ENCODE data around the gene DAB1. TPM values are rescaled to one million over a fixed set of nuclear protein-coding genes. Genes with fewer than 3 reads are reported as not detected.

The DAB1 gene
- total and polyA plus RNA-seq, 2 of the 8 experiments (the other 6 are each of a cell fraction or from before 2014, with no cell fraction given): 4.4 to 11.8 TPM

- DNase-seq (ENCODE audit: low read depth in 1 of 2, low spot score in 2 of 2): no peak
- no peak overlapping the region for H2BK5ac ChIP-seq (ENCODE audit: low read depth, low read length)
- H3K9ac ChIP-seq (replicated peaks in 1 of 4; ENCODE audit: extremely low read depth in 1 of 4, low read depth in 3 of 4, low read length in 3 of 4): no peak overlapping the region
- H3K23ac ChIP-seq (ENCODE audit: insufficient read length): no peak overlapping the region
- no peaks in the 10 kb centered on the region for H3K36me3 ChIP-seq (ENCODE audit: control insufficient read depth in 2 of 4, insufficient read depth in 4 of 4, low read length in 3 of 4)
- H4K8ac ChIP-seq (ENCODE audit: extremely low read depth, insufficient read depth, low read length): no peak overlapping the region
- no peaks in the 10 kb centered on the region for H3K79me1 ChIP-seq (ENCODE audit: low read depth, low read length)
- no peak overlapping the region for H4K91ac ChIP-seq (replicated peaks; ENCODE audit: insufficient read length, low read length)
- no peak overlapping the region for H3K4ac ChIP-seq (replicated peaks; ENCODE audit: insufficient read length, low read depth, low read length)
- H3K27me3 ChIP-seq (replicated peaks in 1 of 4; ENCODE audit: control insufficient read depth in 3 of 4, extremely low read depth in 1 of 4, insufficient read depth in 3 of 4, low read length in 3 of 4): no peaks in the 10 kb centered on the region
- no peak overlapping the region for H2BK15ac ChIP-seq (ENCODE audit: low read length)
- CTCF ChIA-PET (ENCODE audit: partially characterized antibody): interaction anchor here (1.0 to 1.4 kb wide), 3 partner anchors 12 to 192 kb away, joined by 3 to 4 read pairs (median 3); no protein-coding TSS in a partner anchor
- no peak overlapping the region for H2BK12ac ChIP-seq (ENCODE audit: low read depth, low read length)
- FAIRE-seq: no peak
- no peak overlapping the region for H3K27ac ChIP-seq (ENCODE audit: low read depth, low read length)
- H2BK120ac ChIP-seq (replicated peaks; ENCODE audit: low read depth, low read length): no peak overlapping the region
- no peak overlapping the region for H3K14ac ChIP-seq (ENCODE audit: insufficient read length)
- H3K56ac ChIP-seq (replicated peaks; ENCODE audit: insufficient read length, low read depth, low read length): no peak overlapping the region
- no peak overlapping the region for H3K4me3 ChIP-seq (ENCODE audit: extremely low read depth in 1 of 4, insufficient read depth in 2 of 4, low read depth in 3 of 4, low read length in 4 of 4)
- WGBS, 2 experiments (ENCODE audit: extremely low coverage in 1 of 2, insufficient coverage in 1 of 2, insufficient read length in 1 of 2, insufficient replicate concordance in 2 of 2, low coverage in 1 of 2, low lambda C conversion rate in 2 of 2, missing lambda C conversion rate in 1 of 2): 97% methylated on average over 3 of the region's 3 CpGs; no CpG with 5 or more reads in 1 of the 2 experiments
- no peak overlapping the region for H4K5ac ChIP-seq (ENCODE audit: insufficient read length, low read depth, low read length)
- POLR2A ChIA-PET (ENCODE audit: partially characterized antibody): no interaction called here
- no peak overlapping the region for H2AFZ ChIP-seq (ENCODE audit: low read length)
- no peak overlapping the region for H3K4me2 ChIP-seq (ENCODE audit: insufficient read depth in 1 of 2, low read depth in 2 of 2, low read length in 2 of 2)
- no peaks in the 10 kb centered on the region for H3K4me1 ChIP-seq (replicated peaks in 1 of 4; ENCODE audit: control insufficient read depth in 3 of 4, insufficient read depth in 4 of 4, low read length in 3 of 4)
- peaks cover 6 to 9% of the 10 kb centered on the region in 2 experiments; a peak in 2 of 4 replicates for H3K9me3 ChIP-seq (ENCODE audit: insufficient read depth in 2 of 2, low read depth in 1 of 2, low read length in 1 of 2)
- no peaks in the 10 kb centered on the region for H3K79me2 ChIP-seq (ENCODE audit: control insufficient read depth in 1 of 2, insufficient read depth in 2 of 2, low read length in 2 of 2)
- H2AK5ac ChIP-seq (ENCODE audit: low read depth, low read length): no peak overlapping the region
- no peak overlapping the region for H2BK20ac ChIP-seq (ENCODE audit: low read length)
- no peak overlapping the region for H3K18ac ChIP-seq (ENCODE audit: extremely low read depth, low read length)
- no peaks in the 10 kb centered on the region for H4K20me1 ChIP-seq (replicated peaks in 1 of 2; ENCODE audit: control insufficient read depth in 1 of 2, insufficient read depth in 2 of 2, low read length in 2 of 2)
- no peaks in the 10 kb centered on the region for H3K23me2 ChIP-seq (ENCODE audit: low read depth, low read length)
- TF ChIP-seq, protein P1, sequence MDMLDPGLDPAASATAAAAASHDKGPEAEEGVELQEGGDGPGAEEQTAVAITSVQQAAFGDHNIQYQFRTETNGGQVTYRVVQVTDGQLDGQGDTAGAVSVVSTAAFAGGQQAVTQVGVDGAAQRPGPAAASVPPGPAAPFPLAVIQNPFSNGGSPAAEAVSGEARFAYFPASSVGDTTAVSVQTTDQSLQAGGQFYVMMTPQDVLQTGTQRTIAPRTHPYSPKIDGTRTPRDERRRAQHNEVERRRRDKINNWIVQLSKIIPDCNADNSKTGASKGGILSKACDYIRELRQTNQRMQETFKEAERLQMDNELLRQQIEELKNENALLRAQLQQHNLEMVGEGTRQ (IDR thresholded peaks at IDR 0.05; ENCODE audit: low read length): no peak
- no peak for TF ChIP-seq CHD1 (IDR thresholded peaks at IDR 0.05; ENCODE audit: low read depth, low read length)
- TF ChIP-seq ZNF274 (IDR thresholded peaks at IDR 0.05; ENCODE audit: borderline replicate concordance, extremely low read depth, low read length): no peak
- no peak for TF ChIP-seq FOSL1 (IDR thresholded peaks at IDR 0.05; ENCODE audit: insufficient read depth, low read depth, low read length)
- TF ChIP-seq JUN (IDR thresholded peaks at IDR 0.05; ENCODE audit: low read depth, low read length): no peak
- no peak for TF ChIP-seq TBP (IDR thresholded peaks at IDR 0.05; ENCODE audit: low read depth, low read length)
- no peak for TF ChIP-seq CHD2 (IDR thresholded peaks at IDR 0.05; ENCODE audit: low read length)
- TF ChIP-seq NANOG (IDR thresholded peaks at IDR 0.05; ENCODE audit: insufficient read depth, low read depth, low read length, poor library complexity, severe bottlenecking): no peak
- no peak for TF ChIP-seq KDM4A (IDR thresholded peaks at IDR 0.05; ENCODE audit: low read depth, low read length, severe bottlenecking)
- TF ChIP-seq KDM5A (IDR thresholded peaks at IDR 0.05; ENCODE audit: low read length): no peak
- no peak for TF ChIP-seq TAF1 (IDR thresholded peaks at IDR 0.05; ENCODE audit: low read depth, low read length)
- TF ChIP-seq BACH1 (IDR thresholded peaks at IDR 0.05; ENCODE audit: low read length): no peak
- no peak for TF ChIP-seq GABPA (IDR thresholded peaks at IDR 0.05; ENCODE audit: borderline replicate concordance, insufficient read depth, low read length)
- TF ChIP-seq GTF2F1 (IDR thresholded peaks at IDR 0.05; ENCODE audit: borderline replicate concordance, low read depth, low read length): no peak
- no peak for TF ChIP-seq SP1 (IDR thresholded peaks at IDR 0.05; ENCODE audit: low read depth, low read length)
Observed at GRCh38 chr1:57248830-57249229, 175.0 kb downstream of the DAB1 start.

Measured in H1 (cell line).